ENCODE measurements around the gene TM7SF2. TPM values are rescaled to one million over a fixed set of nuclear protein-coding genes. Genes with fewer than 3 reads are reported as not detected.

Gene TM7SF2
- total RNA-seq, 2 donors from 2014 or later: 134 to 199 TPM

DNA sequence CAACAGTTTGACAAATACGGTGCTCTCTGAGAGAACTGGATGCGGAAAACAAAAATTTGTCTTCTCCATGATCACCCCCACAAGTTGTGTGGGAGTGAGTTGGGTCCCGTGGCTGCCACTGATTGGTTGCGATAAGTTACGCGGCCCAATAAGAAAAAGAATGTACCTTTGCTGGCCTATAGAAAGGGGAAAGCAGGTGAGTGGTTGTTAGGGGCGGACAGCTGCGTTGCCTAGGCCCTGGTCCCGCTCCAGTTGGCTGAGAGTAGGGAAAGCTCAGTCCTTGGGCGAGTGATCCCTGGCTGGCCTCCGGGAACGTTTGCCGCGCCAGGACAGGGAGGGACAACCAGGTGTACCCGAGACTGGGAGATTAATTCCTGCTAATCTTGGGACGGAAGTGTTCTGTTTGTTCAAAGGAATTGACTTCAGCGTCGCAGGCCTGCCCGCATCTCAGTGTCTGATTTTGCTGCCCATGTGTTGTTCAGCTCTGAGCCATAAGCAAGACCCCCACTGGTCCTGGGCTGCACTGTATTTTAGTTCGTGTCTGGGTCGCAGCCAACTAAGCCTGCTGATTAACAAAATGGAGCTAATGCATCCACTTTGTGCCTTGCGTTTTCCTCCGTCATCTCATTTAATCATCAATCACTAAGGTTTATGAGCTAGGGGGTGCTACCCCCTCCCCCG, 23.4 kb downstream of the TM7SF2 start:
- H3K36me3 ChIP-seq: peaks cover 28% of the 10 kb centered on the region
- H3K4me1 ChIP-seq: peaks cover 0 to 35% of the 10 kb centered on the region in 2 donors
- DNase-seq (ENCODE audit: low spot score): peak; percentile 94
- no peaks in the 10 kb centered on the region for H3K9me3 ChIP-seq
- peak overlapping the region; percentile 97 for H3K27ac ChIP-seq
- peak overlapping the region; percentile 99 to 100 for H3K4me3 ChIP-seq
- no peaks in the 10 kb centered on the region for H3K27me3 ChIP-seq
- TF ChIP-seq, protein P1, sequence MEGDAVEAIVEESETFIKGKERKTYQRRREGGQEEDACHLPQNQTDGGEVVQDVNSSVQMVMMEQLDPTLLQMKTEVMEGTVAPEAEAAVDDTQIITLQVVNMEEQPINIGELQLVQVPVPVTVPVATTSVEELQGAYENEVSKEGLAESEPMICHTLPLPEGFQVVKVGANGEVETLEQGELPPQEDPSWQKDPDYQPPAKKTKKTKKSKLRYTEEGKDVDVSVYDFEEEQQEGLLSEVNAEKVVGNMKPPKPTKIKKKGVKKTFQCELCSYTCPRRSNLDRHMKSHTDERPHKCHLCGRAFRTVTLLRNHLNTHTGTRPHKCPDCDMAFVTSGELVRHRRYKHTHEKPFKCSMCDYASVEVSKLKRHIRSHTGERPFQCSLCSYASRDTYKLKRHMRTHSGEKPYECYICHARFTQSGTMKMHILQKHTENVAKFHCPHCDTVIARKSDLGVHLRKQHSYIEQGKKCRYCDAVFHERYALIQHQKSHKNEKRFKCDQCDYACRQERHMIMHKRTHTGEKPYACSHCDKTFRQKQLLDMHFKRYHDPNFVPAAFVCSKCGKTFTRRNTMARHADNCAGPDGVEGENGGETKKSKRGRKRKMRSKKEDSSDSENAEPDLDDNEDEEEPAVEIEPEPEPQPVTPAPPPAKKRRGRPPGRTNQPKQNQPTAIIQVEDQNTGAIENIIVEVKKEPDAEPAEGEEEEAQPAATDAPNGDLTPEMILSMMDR (IDR thresholded peaks at IDR 0.05): no peak

- no peaks in the 10 kb centered on the region for H3K27me3 ChIP-seq
- no peaks in the 10 kb centered on the region for H3K9me3 ChIP-seq
- peak overlapping the region; percentile 99 to 100 for H3K4me3 ChIP-seq
- peaks cover 0 to 35% of the 10 kb centered on the region in 2 donors for H3K4me1 ChIP-seq
- H3K27ac ChIP-seq: peak overlapping the region; percentile 97
- H3K36me3 ChIP-seq: peaks cover 22% of the 10 kb centered on the region
- TF ChIP-seq, protein P1 (IDR thresholded peaks at IDR 0.05): no peak
- DNase-seq (ENCODE audit: low spot score): no peak
Measured at GRCh38 chr11:65135633-65136145, 24.0 kb downstream of the TM7SF2 start.

GRCh38 chr11:65136515-65137096, 24.9 kb downstream of the TM7SF2 start:
- Histone ChIP-seq H3K9me3 (no peaks in the 10 kb centered on the region), H3K36me3 (peaks cover 13% of the 10 kb centered on the region), H3K27me3 (no peaks in the 10 kb centered on the region), H3K4me3 (no peak overlapping the region), H3K27ac (no peak overlapping the region), H3K4me1 (peaks cover 0 to 35% of the 10 kb centered on the region in 2 donors)
- TF ChIP-seq, protein P1 (IDR thresholded peaks at IDR 0.05): no peak
- DNase-seq (ENCODE audit: low spot score): no peak

DNA sequence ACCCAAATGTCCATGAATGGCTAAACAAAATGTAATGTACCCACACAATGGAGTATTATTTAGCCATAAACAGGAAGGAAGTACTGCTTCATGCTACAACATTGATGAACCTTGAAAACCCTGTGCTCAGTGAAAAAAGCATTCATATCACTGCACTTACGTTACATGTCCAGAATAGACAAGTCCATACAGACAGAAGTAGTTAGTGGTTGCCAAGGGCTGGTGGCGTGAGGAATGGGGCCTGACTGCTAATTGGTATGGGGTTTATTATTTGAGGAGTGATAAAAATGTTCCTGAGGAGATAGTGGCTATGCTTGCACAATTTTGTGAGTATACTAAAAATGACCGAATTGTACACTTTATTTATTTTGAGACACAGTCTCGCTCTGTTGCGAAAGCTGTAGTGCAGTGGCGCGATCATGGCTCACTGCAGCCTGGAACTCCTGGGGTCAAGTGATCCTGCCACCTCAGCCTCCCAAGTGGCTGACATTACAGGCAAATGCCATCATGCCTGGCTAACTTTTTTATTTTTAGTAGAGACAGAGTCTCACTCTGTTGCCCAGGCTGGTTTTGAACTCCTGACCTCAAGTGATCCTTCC, 30.3 kb downstream of the TM7SF2 start:
- H3K4me3 ChIP-seq: no peak overlapping the region
- no peak for DNase-seq (ENCODE audit: low spot score)
- H3K4me1 ChIP-seq: no peaks in the 10 kb centered on the region
- no peaks in the 10 kb centered on the region for H3K27me3 ChIP-seq
- no peaks in the 10 kb centered on the region for H3K9me3 ChIP-seq
- TF ChIP-seq, protein P1 (IDR thresholded peaks at IDR 0.05): no peak
- no peaks in the 10 kb centered on the region for H3K36me3 ChIP-seq
- H3K27ac ChIP-seq: no peak overlapping the region

DNA sequence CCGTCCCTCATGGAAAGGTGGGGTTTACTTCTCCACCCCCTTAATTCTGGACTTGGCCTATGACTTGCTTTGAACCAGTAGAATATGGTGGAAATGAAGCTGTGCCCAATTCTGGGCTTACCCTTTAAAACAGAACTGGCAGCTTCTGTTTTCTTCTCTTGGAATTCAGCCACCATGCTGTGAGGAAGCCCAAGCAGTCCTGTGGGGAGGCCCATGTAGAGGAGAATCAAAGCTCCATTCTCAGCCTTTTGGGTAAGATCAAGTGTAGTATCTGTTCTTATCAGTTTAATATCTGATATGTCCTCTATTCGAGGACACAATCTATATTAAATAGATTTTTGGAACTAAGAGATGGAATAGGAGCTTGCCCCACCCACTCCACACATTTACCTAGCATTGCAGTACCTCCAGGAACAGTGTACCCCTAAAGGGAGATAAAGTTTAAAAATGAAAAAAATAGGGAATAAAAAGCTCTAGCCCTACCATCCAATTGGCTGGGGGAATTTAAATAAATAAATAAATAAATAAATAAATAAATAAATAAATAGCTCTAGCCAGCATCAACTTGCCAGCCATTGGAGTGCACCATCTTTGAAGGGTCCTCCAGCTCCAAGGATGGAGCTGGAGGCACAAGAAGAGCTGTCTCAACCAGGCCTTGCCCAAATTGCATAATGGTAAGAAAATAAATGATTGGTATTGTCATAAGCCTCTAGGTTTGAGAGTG, 35.8 kb downstream of the TM7SF2 start:
- no peak for DNase-seq (ENCODE audit: low spot score)
- no peaks in the 10 kb centered on the region for H3K27me3 ChIP-seq

More for the DNA sequence above, 35.8 kb downstream of the TM7SF2 start:
- H3K9me3 ChIP-seq: no peaks in the 10 kb centered on the region
- no peaks in the 10 kb centered on the region for H3K36me3 ChIP-seq
- no peak overlapping the region for H3K27ac ChIP-seq
- peaks cover 0 to 20% of the 10 kb centered on the region in 2 donors for H3K4me1 ChIP-seq
- TF ChIP-seq, protein P1 (IDR thresholded peaks at IDR 0.05): no peak
- no peak overlapping the region for H3K4me3 ChIP-seq
